ENCODE results near the gene MAPK8IP1. TPM values are rescaled to one million over a fixed set of nuclear protein-coding genes. Genes with fewer than 3 reads are reported as not detected.

The MAPK8IP1 gene
- total and polyA plus RNA-seq, 2 donors (not counting 3 experiments of a cell fraction or from before 2014, with no cell fraction given) = 4.1 to 4.8 TPM

- Histone ChIP-seq H3K27ac (ENCODE audit: insufficient read depth, low read depth, low read length) (no peak overlapping the region), H3K9me1 (replicated peaks; ENCODE audit: control insufficient read depth, extremely low read depth, insufficient read depth, low read length) (no peaks in the 10 kb centered on the region), H3K36me3 (ENCODE audit: control insufficient read depth in 2 of 2, extremely low read depth in 1 of 2, insufficient read depth in 2 of 2, low read length in 2 of 2) (no peaks in the 10 kb centered on the region), H3K27me3 (ENCODE audit: control insufficient read depth in 2 of 2, insufficient read depth in 2 of 2, low read length in 2 of 2) (no peaks in the 10 kb centered on the region), H3K79me2 (ENCODE audit: control insufficient read depth, insufficient read depth, low read length) (no peaks in the 10 kb centered on the region), H3K9me3 (replicated peaks; ENCODE audit: control insufficient read depth, insufficient read depth, low read length) (no peaks in the 10 kb centered on the region), H3K9ac (replicated peaks; ENCODE audit: extremely low read depth, insufficient read depth, low read length) (no peak overlapping the region), H2AFZ (ENCODE audit: low read depth, low read length) (no peak overlapping the region), H3K4me1 (ENCODE audit: control insufficient read depth, extremely low read depth, insufficient read depth, low read length) (no peaks in the 10 kb centered on the region), H3K4me2 (ENCODE audit: insufficient read depth, low read length) (no peak overlapping the region), H3K4me3 (replicated peaks in 1 of 3; ENCODE audit: insufficient read depth in 1 of 3, low read depth in 1 of 3, low read length in 3 of 3) (no peak overlapping the region), H4K20me1 (replicated peaks; ENCODE audit: control insufficient read depth, extremely low read depth, insufficient read depth, low read length) (no peaks in the 10 kb centered on the region)
- CTCF ChIA-PET = interaction anchor here (3.7 kb wide), 1 partner anchor 9 kb away, joined by 16 read pairs; no protein-coding TSS in a partner anchor
- DNase-seq (ENCODE audit: low read depth, low spot score) (no peak), FAIRE-seq (no peak)
- POLR2A ChIA-PET = interaction anchor here (0.7 kb wide), 1 partner anchor 21 kb away, joined by 3 read pairs; no protein-coding TSS in a partner anchor
- dilution Hi-C loops (cut with MboI; ENCODE audit: extremely low pct_ligation_motif_present, low sequenced_read_pairs) = no loop called here
- no TSS peak for BruUV-seq (replicated peaks)
- intact Hi-C loops (cut with micrococcal nuclease) = no loop called here
- TF ChIP-seq CTCF (IDR thresholded peaks at IDR 0.05; ENCODE audit: extremely low read depth in 1 of 2, insufficient read depth in 1 of 2, low read depth in 1 of 2, low read length in 2 of 2) (no peak), JUN (IDR thresholded peaks at IDR 0.05; ENCODE audit: borderline replicate concordance, insufficient read depth, insufficient read length, low read depth) (no peak), MAX (IDR thresholded peaks at IDR 0.05; ENCODE audit: insufficient read depth, insufficient read length) (no peak), GATA2 (IDR thresholded peaks at IDR 0.05; ENCODE audit: insufficient read depth, insufficient read length, low read depth, low read length) (no peak), EZH2 (IDR thresholded peaks at IDR 0.05; ENCODE audit: borderline replicate concordance, low read depth, low read length, severe bottlenecking) (no peak), POLR2AphosphoS5 (IDR thresholded peaks at IDR 0.05; ENCODE audit: insufficient read depth, low read depth, low read length) (no peak), POLR2A (IDR thresholded peaks at IDR 0.05; ENCODE audit: low read depth, low read length) (no peak), FOS (IDR thresholded peaks at IDR 0.05; ENCODE audit: borderline replicate concordance, insufficient read depth, low read length) (no peak), MYC (IDR thresholded peaks at IDR 0.05; ENCODE audit: low read depth, low read length) (no peak)
Measured at GRCh38 chr11:45880772-45881570, 4.5 kb upstream of the MAPK8IP1 start.
